ENCODE measurements around the gene FAM180A. TPM values are rescaled to one million over a fixed set of nuclear protein-coding genes. Genes with fewer than 3 reads are reported as not detected.
"Not testable (repeated sequence)": the region's sequence is repeated elsewhere in the genome, so short reads cannot be mapped to it uniquely, and the experiment has no call there.

The FAM180A gene
- polyA plus RNA-seq, 4 donors, result 0.19 TPM; not detected in 3

GRCh38 chr7:135715055-135715522, 33.5 kb downstream of the FAM180A start:
- DNase-seq (ENCODE audit: low read depth in 4 of 4, low spot score in 2 of 4), result no peak

GRCh38 chr7:135714534-135715009, 34.0 kb downstream of the FAM180A start:
- DNase-seq (ENCODE audit: low read depth in 4 of 4, low spot score in 2 of 4), result no peak

- no peak for DNase-seq (ENCODE audit: low read depth in 4 of 4, low spot score in 2 of 4)
Observed at GRCh38 chr7:135713836-135714470, 34.7 kb downstream of the FAM180A start.

GRCh38 chr7:135712796-135713195, 35.8 kb downstream of the FAM180A start:
- DNase-seq (ENCODE audit: low read depth in 4 of 4, low spot score in 2 of 4), result no peak

GRCh38 chr7:135712182-135712782, 36.3 kb downstream of the FAM180A start:
- no peak for DNase-seq (ENCODE audit: low read depth in 4 of 4, low spot score in 2 of 4)

- DNase-seq (ENCODE audit: low read depth in 4 of 4, low spot score in 2 of 4), result no peak
Observed at GRCh38 chr7:135711139-135711469, 37.5 kb downstream of the FAM180A start.

- DNase-seq (ENCODE audit: low read depth in 4 of 4, low spot score in 2 of 4), result no peak
Observed at GRCh38 chr7:135710417-135711138, 38.0 kb downstream of the FAM180A start.

- no peak for DNase-seq (ENCODE audit: low read depth in 4 of 4, low spot score in 2 of 4)
Observed at GRCh38 chr7:135709508-135709907, 39.1 kb downstream of the FAM180A start.

GRCh38 chr7:135708041-135708440, 40.6 kb downstream of the FAM180A start:
- DNase-seq (ENCODE audit: low read depth in 4 of 4, low spot score in 2 of 4), result no peak

GRCh38 chr7:135707570-135707966, 41.0 kb downstream of the FAM180A start:
- DNase-seq (ENCODE audit: low read depth in 4 of 4, low spot score in 2 of 4), result no peak

- no peak for DNase-seq (ENCODE audit: low read depth in 4 of 4, low spot score in 2 of 4)
Observed at GRCh38 chr7:135706858-135707569, 41.6 kb downstream of the FAM180A start.

GRCh38 chr7:135706038-135706742, 42.4 kb downstream of the FAM180A start:
- no peak for DNase-seq (ENCODE audit: low read depth in 4 of 4, low spot score in 2 of 4)

GRCh38 chr7:135704698-135705097, 43.9 kb downstream of the FAM180A start:
- DNase-seq (ENCODE audit: low read depth in 4 of 4, low spot score in 2 of 4), result no peak

GRCh38 chr7:135704074-135704473, 44.5 kb downstream of the FAM180A start:
- DNase-seq (ENCODE audit: low read depth in 4 of 4, low spot score in 2 of 4), result no peak

GRCh38 chr7:135697276-135698049, 51.1 kb downstream of the FAM180A start:
- DNase-seq (ENCODE audit: low read depth in 4 of 4, low spot score in 2 of 4), result no peak

GRCh38 chr7:135693558-135693957, 55.1 kb downstream of the FAM180A start:
- DNase-seq (ENCODE audit: low read depth in 4 of 4, low spot score in 2 of 4), result no peak

- DNase-seq (ENCODE audit: low read depth in 4 of 4, low spot score in 2 of 4), result not testable (repeated sequence)
Observed at GRCh38 chr7:135692606-135693005, 56.0 kb downstream of the FAM180A start.

- no peak for DNase-seq (ENCODE audit: low read depth in 4 of 4, low spot score in 2 of 4)
Observed at GRCh38 chr7:135692055-135692454, 56.6 kb downstream of the FAM180A start.

- DNase-seq (ENCODE audit: low read depth in 4 of 4, low spot score in 2 of 4), result no peak
Observed at GRCh38 chr7:135690566-135690965, 58.0 kb downstream of the FAM180A start.

GRCh38 chr7:135687466-135687865, 61.1 kb downstream of the FAM180A start:
- no peak for DNase-seq (ENCODE audit: low read depth in 4 of 4, low spot score in 2 of 4)

Data from left renal cortex interstitium (tissue), 4 donors.